PC-3 (cell line): ENCODE measurements around the gene MYO18A.

Source experiments
- EZH2 ChIP-seq: fragments of 300-600 bp; sonication (generic); IDR thresholded peaks from one replicate; pipeline ENCODE4 v1.6.1; 2017; ENCODE audit warnings: antibody characterized with exemption, mild to moderate bottlenecking, low read length; ENCODE audit not compliant: unreplicated experiment
- EZH2phosphoT487 ChIP-seq: fragments of 300-600 bp; sonication (generic); IDR thresholded peaks from 2 replicates; pipeline ENCODE4 v1.6.1; 2018; ENCODE audit warnings: mild to moderate bottlenecking, antibody characterized with exemption, low read length, borderline replicate concordance
- TF ChIP-seq, protein P1 (sequence below): fragments of 300-600 bp; sonication (generic); conservative IDR thresholded peaks from 2 replicates; pipeline ENCODE4 v1.5.1; 2017; ENCODE audit warnings: antibody characterized with exemption, low read depth, mild to moderate bottlenecking, low read length

DNA sequence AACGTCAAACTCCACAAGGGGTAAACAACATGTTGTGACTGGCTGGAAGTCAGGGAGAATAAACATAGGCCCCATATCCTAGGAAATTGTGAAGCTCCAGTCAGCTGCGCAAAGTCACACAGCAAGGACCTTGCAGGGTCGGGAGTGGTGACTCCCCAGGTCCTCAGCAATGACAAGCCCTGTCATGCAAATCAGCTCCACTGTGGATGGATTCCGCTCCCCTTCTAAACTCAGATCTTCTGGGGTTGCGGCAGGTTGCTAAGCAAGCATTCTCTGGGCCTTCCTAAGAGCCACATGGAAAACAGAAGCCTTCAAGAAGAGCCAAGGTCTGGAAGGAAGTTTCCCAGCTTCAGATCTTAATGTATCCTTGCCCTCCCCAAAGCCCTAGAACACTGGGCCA lies 28.9 kb upstream of the MYO18A start:
- TF ChIP-seq, protein P1, sequence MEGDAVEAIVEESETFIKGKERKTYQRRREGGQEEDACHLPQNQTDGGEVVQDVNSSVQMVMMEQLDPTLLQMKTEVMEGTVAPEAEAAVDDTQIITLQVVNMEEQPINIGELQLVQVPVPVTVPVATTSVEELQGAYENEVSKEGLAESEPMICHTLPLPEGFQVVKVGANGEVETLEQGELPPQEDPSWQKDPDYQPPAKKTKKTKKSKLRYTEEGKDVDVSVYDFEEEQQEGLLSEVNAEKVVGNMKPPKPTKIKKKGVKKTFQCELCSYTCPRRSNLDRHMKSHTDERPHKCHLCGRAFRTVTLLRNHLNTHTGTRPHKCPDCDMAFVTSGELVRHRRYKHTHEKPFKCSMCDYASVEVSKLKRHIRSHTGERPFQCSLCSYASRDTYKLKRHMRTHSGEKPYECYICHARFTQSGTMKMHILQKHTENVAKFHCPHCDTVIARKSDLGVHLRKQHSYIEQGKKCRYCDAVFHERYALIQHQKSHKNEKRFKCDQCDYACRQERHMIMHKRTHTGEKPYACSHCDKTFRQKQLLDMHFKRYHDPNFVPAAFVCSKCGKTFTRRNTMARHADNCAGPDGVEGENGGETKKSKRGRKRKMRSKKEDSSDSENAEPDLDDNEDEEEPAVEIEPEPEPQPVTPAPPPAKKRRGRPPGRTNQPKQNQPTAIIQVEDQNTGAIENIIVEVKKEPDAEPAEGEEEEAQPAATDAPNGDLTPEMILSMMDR = no peak
- TF ChIP-seq EZH2phosphoT487 = no peak
- TF ChIP-seq EZH2 = no peak
